Germinal center (tissue), 1 donor: ENCODE results near the gene SLC6A9.
A peak's percentile ranks its signal among the peaks of the same experiment; 100 is the strongest.

Experiments used
- DNase-seq: peaks from one replicate; pipeline ENCODE4 v3.0.0; 2012; ENCODE audit warnings: mixed read lengths, low spot score

SLC6A9 gene

GRCh38 chr1:44002165-44002564 is 29.1 kb downstream of the SLC6A9 start:
- DNase-seq, result no peak

- DNase-seq, result no peak
These were observed 31.1 kb downstream of the SLC6A9 start for GRCh38 chr1:44000122-44000665.

GRCh38 chr1:43999455-43999854 is 31.8 kb downstream of the SLC6A9 start:
- no peak for DNase-seq

GRCh38 chr1:43998000-43998378 is 33.3 kb downstream of the SLC6A9 start:
- DNase-seq, result no peak

GRCh38 chr1:43997295-43997999 is 33.8 kb downstream of the SLC6A9 start:
- DNase-seq, result no peak

- no peak for DNase-seq
These were observed 34.5 kb downstream of the SLC6A9 start for GRCh38 chr1:43996733-43997115.

GRCh38 chr1:43995984-43996732 is 35.1 kb downstream of the SLC6A9 start:
- DNase-seq, result no peak

- no peak for DNase-seq
These were observed 36.2 kb downstream of the SLC6A9 start for GRCh38 chr1:43994794-43995790.

- DNase-seq, result no peak
These were observed 37.2 kb downstream of the SLC6A9 start for GRCh38 chr1:43994071-43994470.

GRCh38 chr1:43993206-43993914 is 37.9 kb downstream of the SLC6A9 start:
- DNase-seq, result peak; percentile 64

- DNase-seq, result no peak
These were observed 38.8 kb downstream of the SLC6A9 start for GRCh38 chr1:43992232-43992995.

GRCh38 chr1:43991476-43992231 is 39.6 kb downstream of the SLC6A9 start, which contains the start of gene CCDC24:
Gene CCDC24 (plus strand): TSS chr1:43991599. CDS start chr1:43991879, 280 bp downstream.
- DNase-seq, result peak; percentile 78

GRCh38 chr1:43991200-43991475 is 40.1 kb downstream of the SLC6A9 start:
- DNase-seq, result no peak

- DNase-seq, result no peak
These were observed 40.7 kb downstream of the SLC6A9 start for GRCh38 chr1:43990271-43991199.

GRCh38 chr1:43987159-43987902 is 43.9 kb downstream of the SLC6A9 start:
- DNase-seq, result no peak

GRCh38 chr1:43986712-43987111 is 44.5 kb downstream of the SLC6A9 start:
- no peak for DNase-seq

- no peak for DNase-seq
These were observed 45.2 kb downstream of the SLC6A9 start for GRCh38 chr1:43985984-43986595.

- DNase-seq, result no peak
These were observed 46.4 kb downstream of the SLC6A9 start for GRCh38 chr1:43984855-43985254.
